Right lobe of liver (tissue), 4 donors: ENCODE measurements around the gene TNIP2.
A peak's percentile ranks its signal among the peaks of the same experiment; 100 is the strongest.

Experiments used
- CTCF ChIP-seq, 4 donors: fragments of 200-600 bp in 3 of 4; fragments of 450-650 bp in 1 of 4; IDR thresholded peaks; one replicate each; pipeline versions ENCODE4 v1.5.1 to v1.8.0; 2016 to 2022; ENCODE audit warnings: antibody characterized with exemption in 4 of 4, mild to moderate bottlenecking in 2 of 4
- POLR2A ChIP-seq: fragments of 450-650 bp; IDR thresholded peaks from one replicate; pipeline ENCODE4 v1.6.1; 2017; ENCODE audit warnings: antibody characterized with exemption, mild to moderate bottlenecking
- donor health status: DM: no; HTN: no; CAD: no.
- donor health status: DM: no; HTN: no; CAD: no.
- donor health status: DM: no; HTN: yes; CAD: no.

- TF ChIP-seq CTCF (IDR thresholded peaks at IDR 0.05) = peak; percentile 9 to 75 (median 30)
- TF ChIP-seq POLR2A = peak; percentile 84
These were observed at the start of gene TNIP2 for GRCh38 chr4:2755821-2756690.
